Vagina (tissue), 2 donors: ENCODE measurements around the gene ZBTB20. TPM values are rescaled to one million over a fixed set of nuclear protein-coding genes. Genes with fewer than 3 reads are reported as not detected.

Source experiments
- DNase-seq, 2 donors: peaks; one replicate each; pipeline ENCODE4 v3.0.0-alpha.2; 2017; ENCODE audit errors: extremely low spot score in 2 of 2
- H3K27ac ChIP-seq: fragments of 200-600 bp; sonication (generic); one replicate; pipeline ENCODE4 v1.5.1; 2019
- H3K27me3 ChIP-seq: fragments of 200-600 bp; sonication (generic); one replicate; pipeline ENCODE4 v1.5.1; 2019
- H3K36me3 ChIP-seq, 2 donors: fragments of 200-600 bp; sonication (generic); one replicate each; pipeline ENCODE4 v1.5.1; 2017 to 2019
- H3K4me1 ChIP-seq: fragments of 200-600 bp; sonication (generic); one replicate; pipeline ENCODE4 v1.5.1; 2019
- H3K4me3 ChIP-seq, 2 donors: fragments of 200-600 bp; sonication (generic); 1 replicate in 1 of 2; 2 replicates in 1 of 2; pipeline ENCODE4 v1.5.1; 2016 to 2019
- H3K9me3 ChIP-seq: fragments of 200-600 bp; sonication (generic); one replicate; pipeline ENCODE4 v1.5.1; 2019
- POLR2A ChIP-seq, 2 donors: fragments of 450-650 bp; IDR thresholded peaks; one replicate each; pipeline ENCODE4 v1.6.1; 2017; ENCODE audit warnings: antibody characterized with exemption in 2 of 2, mild to moderate bottlenecking in 2 of 2, moderate library complexity in 2 of 2
- POLR2AphosphoS5 ChIP-seq, 2 donors: sonication (generic); formaldehyde crosslinking; IDR thresholded peaks; one replicate each; pipeline ENCODE4 v1.9.0; 2017; ENCODE audit warnings: antibody characterized with exemption in 2 of 2, mild to moderate bottlenecking in 2 of 2, low read depth in 1 of 2; ENCODE audit not compliant: insufficient read depth in 1 of 2
- intact Hi-C: fragments of 100-400 bp; cut with DNase I; formaldehyde crosslinking; loops from one replicate; pipeline ENCODE4 v1.15.1; 2023
- total RNA-seq: library from RNA; depleted of rRNA; stranded (reverse); fragments of >200 nt; gene quantifications from one replicate; pipeline ENCODE4 v1.2.3, GENCODE V29; 2016
- TF ChIP-seq, protein P1 (sequence below), 3 experiments: fragments of 450-650 bp in 2 of 3; fragments of 200-600 bp in 1 of 3; sonication (generic) in 1 of 3; IDR thresholded peaks; one replicate each; pipeline ENCODE4 v1.5.1; 2017 to 2019; ENCODE audit warnings: antibody characterized with exemption in 3 of 3, mild to moderate bottlenecking in 2 of 3, moderate library complexity in 2 of 3

Gene ZBTB20
- total RNA-seq, 1 donor from 2014 or later, result 64.8 TPM

DNA sequence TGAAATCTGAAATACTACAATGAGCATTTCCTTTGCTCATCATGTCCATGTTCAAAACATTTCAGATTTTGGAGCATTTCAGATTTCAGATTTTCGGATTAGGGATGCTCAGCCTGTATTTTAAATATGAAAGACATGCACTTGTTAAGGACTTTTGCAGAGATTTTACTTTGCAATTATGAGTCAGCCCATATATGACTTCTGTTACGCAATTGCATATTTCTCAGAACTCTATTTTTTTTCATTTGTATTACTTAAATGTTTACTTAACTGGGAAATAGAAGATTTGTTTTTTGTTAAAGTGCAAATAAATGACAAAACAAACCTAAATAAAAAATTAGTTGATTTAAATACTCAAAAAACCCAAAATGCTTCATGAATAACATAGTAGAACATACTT lies 376.2 kb downstream of the ZBTB20 start:
- intact Hi-C loops, result no loop called here
- no peak for DNase-seq
- no peaks in the 10 kb centered on the region for H3K9me3 ChIP-seq
- no peak overlapping the region for H3K27ac ChIP-seq
- no peaks in the 10 kb centered on the region for H3K4me1 ChIP-seq
- no peak overlapping the region for H3K4me3 ChIP-seq
- H3K36me3 ChIP-seq, result no peaks in the 10 kb centered on the region
- TF ChIP-seq POLR2A (IDR thresholded peaks at IDR 0.05), result no peak
- TF ChIP-seq POLR2AphosphoS5 (IDR thresholded peaks at IDR 0.05; ENCODE audit: insufficient read depth in 1 of 2, low read depth in 1 of 2), result no peak
- TF ChIP-seq, protein P1, sequence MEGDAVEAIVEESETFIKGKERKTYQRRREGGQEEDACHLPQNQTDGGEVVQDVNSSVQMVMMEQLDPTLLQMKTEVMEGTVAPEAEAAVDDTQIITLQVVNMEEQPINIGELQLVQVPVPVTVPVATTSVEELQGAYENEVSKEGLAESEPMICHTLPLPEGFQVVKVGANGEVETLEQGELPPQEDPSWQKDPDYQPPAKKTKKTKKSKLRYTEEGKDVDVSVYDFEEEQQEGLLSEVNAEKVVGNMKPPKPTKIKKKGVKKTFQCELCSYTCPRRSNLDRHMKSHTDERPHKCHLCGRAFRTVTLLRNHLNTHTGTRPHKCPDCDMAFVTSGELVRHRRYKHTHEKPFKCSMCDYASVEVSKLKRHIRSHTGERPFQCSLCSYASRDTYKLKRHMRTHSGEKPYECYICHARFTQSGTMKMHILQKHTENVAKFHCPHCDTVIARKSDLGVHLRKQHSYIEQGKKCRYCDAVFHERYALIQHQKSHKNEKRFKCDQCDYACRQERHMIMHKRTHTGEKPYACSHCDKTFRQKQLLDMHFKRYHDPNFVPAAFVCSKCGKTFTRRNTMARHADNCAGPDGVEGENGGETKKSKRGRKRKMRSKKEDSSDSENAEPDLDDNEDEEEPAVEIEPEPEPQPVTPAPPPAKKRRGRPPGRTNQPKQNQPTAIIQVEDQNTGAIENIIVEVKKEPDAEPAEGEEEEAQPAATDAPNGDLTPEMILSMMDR (IDR thresholded peaks at IDR 0.05), result no peak
- H3K27me3 ChIP-seq, result no peaks in the 10 kb centered on the region

- intact Hi-C loops, result no loop called here
- TF ChIP-seq POLR2A (IDR thresholded peaks at IDR 0.05), result no peak
- no peak for TF ChIP-seq POLR2AphosphoS5 (IDR thresholded peaks at IDR 0.05; ENCODE audit: insufficient read depth in 1 of 2, low read depth in 1 of 2)
- TF ChIP-seq, protein P1 (IDR thresholded peaks at IDR 0.05), result no peak
- H3K27me3 ChIP-seq, result no peaks in the 10 kb centered on the region
- no peak overlapping the region for H3K4me3 ChIP-seq
- H3K36me3 ChIP-seq, result no peaks in the 10 kb centered on the region
- no peak overlapping the region for H3K27ac ChIP-seq
- no peaks in the 10 kb centered on the region for H3K9me3 ChIP-seq
- H3K4me1 ChIP-seq, result no peaks in the 10 kb centered on the region
- DNase-seq, result no peak
Measured at GRCh38 chr3:114764056-114764492, 383.0 kb downstream of the ZBTB20 start.

- Histone ChIP-seq H3K36me3 (no peaks in the 10 kb centered on the region), H3K27ac (no peak overlapping the region), H3K4me1 (no peaks in the 10 kb centered on the region), H3K9me3 (no peaks in the 10 kb centered on the region), H3K27me3 (no peaks in the 10 kb centered on the region), H3K4me3 (no peak overlapping the region)
- intact Hi-C loops, result no loop called here
- TF ChIP-seq, protein P1 (IDR thresholded peaks at IDR 0.05), result no peak
- TF ChIP-seq POLR2AphosphoS5 (IDR thresholded peaks at IDR 0.05; ENCODE audit: insufficient read depth in 1 of 2, low read depth in 1 of 2), result no peak
- TF ChIP-seq POLR2A (IDR thresholded peaks at IDR 0.05), result no peak
- DNase-seq, result no peak
Measured at GRCh38 chr3:114762144-114762543, 384.9 kb downstream of the ZBTB20 start.

GRCh38 chr3:114760679-114761078 lies 386.4 kb downstream of the ZBTB20 start:
- H3K4me3 ChIP-seq, result no peak overlapping the region
- no peaks in the 10 kb centered on the region for H3K4me1 ChIP-seq
- no peaks in the 10 kb centered on the region for H3K27me3 ChIP-seq
- no peaks in the 10 kb centered on the region for H3K9me3 ChIP-seq
- no peak for DNase-seq
- intact Hi-C loops, result no loop called here
- no peak overlapping the region for H3K27ac ChIP-seq
- H3K36me3 ChIP-seq, result no peaks in the 10 kb centered on the region
- no peak for TF ChIP-seq POLR2AphosphoS5 (IDR thresholded peaks at IDR 0.05; ENCODE audit: insufficient read depth in 1 of 2, low read depth in 1 of 2)
- no peak for TF ChIP-seq POLR2A (IDR thresholded peaks at IDR 0.05)
- TF ChIP-seq, protein P1 (IDR thresholded peaks at IDR 0.05), result no peak

GRCh38 chr3:114758831-114759699 lies 388.0 kb downstream of the ZBTB20 start:
- TF ChIP-seq, protein P1 (IDR thresholded peaks at IDR 0.05), result no peak
- TF ChIP-seq POLR2A (IDR thresholded peaks at IDR 0.05), result no peak
- TF ChIP-seq POLR2AphosphoS5 (IDR thresholded peaks at IDR 0.05; ENCODE audit: insufficient read depth in 1 of 2, low read depth in 1 of 2), result no peak
- intact Hi-C loops, result no loop called here
- Histone ChIP-seq H3K27ac (peak overlapping the region; percentile 40), H3K27me3 (no peaks in the 10 kb centered on the region), H3K4me3 (peak overlapping the region; percentile 26 to 38), H3K4me1 (no peaks in the 10 kb centered on the region), H3K36me3 (no peaks in the 10 kb centered on the region), H3K9me3 (no peaks in the 10 kb centered on the region)
- no peak for DNase-seq
